HCT116 (cell line): ENCODE data around the gene TFDP1. TPM values are rescaled to one million over a fixed set of nuclear protein-coding genes. Genes with fewer than 3 reads are reported as not detected.

Source experiments
- ATAC-seq: fragments of 200-7000 bp; cut with Tn5 transposase; 2 replicates; pipeline ENCODE4 v1.9.1; 2020; ENCODE audit warnings: mild to moderate bottlenecking, moderate library complexity
- BruUV-seq: library from RNA; stranded (reverse); fragments of 400-500 nt; replicated peaks from 2 replicates; lab custom pipeline; 2021; lab: Mats Ljungman, UMichigan
- CTCF ChIA-PET: fragments of 300-600 bp; sonication (Branson Sonifier 250); formaldehyde crosslinking; loops from one replicate; lab custom pipeline; 2021; ENCODE audit warnings: antibody characterized with exemption; lab: Charles Lee
- POLR2A ChIA-PET: fragments of 300-600, 350-600 bp; sonication (Branson Sonifier 250); formaldehyde crosslinking; loops from one replicate; lab custom pipeline; 2021; ENCODE audit warnings: antibody characterized with exemption; lab: Charles Lee
- RAD21 ChIA-PET, 2 experiments: fragments of 300-600 bp; sonication (Branson Sonifier 250); formaldehyde crosslinking; loops; one replicate each; lab custom pipeline; 2023; ENCODE audit warnings: low total read pairs in 2 of 2; ENCODE audit not compliant: uncharacterized antibody in 2 of 2, unreplicated experiment in 2 of 2, low non-redundant PET in 1 of 2; lab: Charles Lee
- DNase-seq: peaks from one replicate; pipeline ENCODE4 v3.0.0-alpha.2; 2010; ENCODE audit warnings: low read depth, low spot score
- H2AFZ ChIP-seq: fragments of 200-600 bp; shearing (Covaris generic), sonication (generic); 2 replicates; pipeline ENCODE4 v1.6.1; 2017; ENCODE audit warnings: low read depth, mixed run types, mixed read lengths, antibody characterized with exemption, low read length; ENCODE audit not compliant: poor library complexity, severe bottlenecking
- H3K27ac ChIP-seq: 2 replicates; pipeline ENCODE4 v1.5.1; 2012; ENCODE audit warnings: low read depth, low read length
- H3K27me3 ChIP-seq: fragments of 200-600 bp; sonication (generic); 2 replicates; pipeline ENCODE4 v1.6.1; 2016; ENCODE audit warnings: mixed run types, low read length, mixed read lengths; ENCODE audit not compliant: insufficient read depth
- H3K36me3 ChIP-seq, 2 experiments: fragments of 200-500 bp in 1 of 2; fragments of 200-600 bp in 1 of 2; sonication (Bioruptor generic) in 1 of 2; sonication (generic) in 1 of 2; 2 replicates each; pipeline versions ENCODE4 v1.5.1 to v1.6.1; 2014 to 2016; ENCODE audit warnings: low read length in 2 of 2, inconsistent platforms in 1 of 2, mixed read lengths in 1 of 2, mixed run types in 1 of 2; ENCODE audit not compliant: insufficient read depth in 2 of 2, control insufficient read depth in 1 of 2
- H3K4me1 ChIP-seq, 2 experiments: fragments of 200-600 bp in 1 of 2; sonication (generic) in 1 of 2; 2 replicates each; pipeline versions ENCODE4 v1.5.1 to v1.6.1; 2012 to 2017; ENCODE audit warnings: low read length in 2 of 2, inconsistent platforms in 1 of 2, mild to moderate bottlenecking in 1 of 2, mixed read lengths in 1 of 2, mixed run types in 1 of 2, moderate library complexity in 1 of 2; ENCODE audit not compliant: insufficient read depth in 2 of 2, control insufficient read depth in 1 of 2
- H3K4me2 ChIP-seq: fragments of 200-600 bp; sonication (generic); 2 replicates; pipeline ENCODE4 v1.6.1; 2017; ENCODE audit warnings: mixed run types, low read length, mixed read lengths
- H3K4me3 ChIP-seq, 2 experiments: fragments of 200-600 bp in 1 of 2; sonication (generic) in 1 of 2; replicated peaks in 1 of 2; 2 replicates each; pipeline ENCODE4 v1.5.1; 2011 to 2016; ENCODE audit warnings: low read length in 2 of 2, control low read depth in 1 of 2, low read depth in 1 of 2, mild to moderate bottlenecking in 1 of 2, mixed read lengths in 1 of 2, mixed run types in 1 of 2
- H3K79me2 ChIP-seq: fragments of 200-600 bp; sonication (generic); 2 replicates; pipeline ENCODE4 v1.6.1; 2017; ENCODE audit warnings: mild to moderate bottlenecking, mixed run types, low read length, moderate library complexity, mixed read lengths; ENCODE audit not compliant: insufficient read depth
- H3K9ac ChIP-seq: fragments of 200-600 bp; sonication (generic); 2 replicates; pipeline ENCODE4 v1.6.1; 2016; ENCODE audit warnings: low read length, mixed read lengths
- H3K9me2 ChIP-seq: fragments of 200-600 bp; sonication (generic), shearing (Covaris generic); 2 replicates; pipeline ENCODE4 v1.6.1; 2017; ENCODE audit warnings: mixed run types, mild to moderate bottlenecking, moderate library complexity; ENCODE audit not compliant: insufficient read depth
- H3K9me3 ChIP-seq, 2 experiments: fragments of 200-500 bp in 1 of 2; fragments of 200-600 bp in 1 of 2; sonication (Bioruptor generic) in 1 of 2; sonication (generic) in 1 of 2; 2 replicates each; pipeline ENCODE4 v1.6.1; 2014 to 2017; ENCODE audit warnings: low read length in 2 of 2, mixed read lengths in 2 of 2, inconsistent platforms in 1 of 2, low read depth in 1 of 2, mild to moderate bottlenecking in 1 of 2, mixed run types in 1 of 2, moderate library complexity in 1 of 2; ENCODE audit not compliant: control insufficient read depth in 1 of 2, insufficient read depth in 1 of 2
- H4K20me1 ChIP-seq: fragments of 200-600 bp; sonication (generic), shearing (Covaris generic); 2 replicates; pipeline ENCODE4 v1.6.1; 2017; ENCODE audit warnings: mixed run types, mild to moderate bottlenecking, moderate library complexity; ENCODE audit not compliant: insufficient read depth
- ATF3 ChIP-seq: IDR thresholded peaks from 2 replicates; pipeline ENCODE4 v1.6.1; 2012
- CBX3 ChIP-seq: IDR thresholded peaks from 2 replicates; pipeline ENCODE4 v1.6.1; 2012; ENCODE audit warnings: low read depth
- CTCF ChIP-seq, 3 experiments: fragments of 200-600 bp in 1 of 3; sonication (generic) in 1 of 3; IDR thresholded peaks in 2 of 3; conservative IDR thresholded peaks in 1 of 3; 2 replicates each; pipeline ENCODE4 v1.5.1; 2012 to 2017; ENCODE audit warnings: low read depth in 2 of 3, low read length in 2 of 3, antibody characterized with exemption in 1 of 3, borderline replicate concordance in 1 of 3, control low read depth in 1 of 3, mild to moderate bottlenecking in 1 of 3, mixed read lengths in 1 of 3, mixed run types in 1 of 3, moderate library complexity in 1 of 3; ENCODE audit not compliant: insufficient read depth in 1 of 3
- EGR1 ChIP-seq: IDR thresholded peaks from 2 replicates; pipeline ENCODE4 v1.6.1; 2012; ENCODE audit warnings: low read depth
- ELF1 ChIP-seq: IDR thresholded peaks from 2 replicates; pipeline ENCODE4 v1.6.1; 2012; ENCODE audit warnings: low read depth, borderline replicate concordance
- EZH2 ChIP-seq: fragments of 200-600 bp; sonication (generic); IDR thresholded peaks from 2 replicates; pipeline ENCODE4 v1.6.1; 2017; ENCODE audit warnings: antibody characterized with exemption, mixed run types
- EZH2phosphoT487 ChIP-seq: fragments of 200-600 bp; IDR thresholded peaks from 2 replicates; pipeline ENCODE4 v1.6.1; 2018; ENCODE audit warnings: antibody characterized with exemption, borderline replicate concordance
- FOSL1 ChIP-seq: IDR thresholded peaks from 2 replicates; pipeline ENCODE4 v1.6.1; 2012; ENCODE audit warnings: low read depth
- MAX ChIP-seq: IDR thresholded peaks from 2 replicates; pipeline ENCODE4 v1.6.1; 2012
- POLR2A ChIP-seq: IDR thresholded peaks from 2 replicates; pipeline ENCODE4 v1.7.0; 2011; ENCODE audit warnings: borderline replicate concordance; ENCODE audit not compliant: insufficient read depth, insufficient read length; ENCODE audit errors: extremely low read depth
- POLR2AphosphoS5 ChIP-seq: IDR thresholded peaks from 2 replicates; pipeline ENCODE4 v1.6.1; 2011; ENCODE audit warnings: mild to moderate bottlenecking, low read depth, low read length, moderate library complexity
- RAD21 ChIP-seq: IDR thresholded peaks from 2 replicates; pipeline ENCODE4 v1.6.1; 2012; ENCODE audit warnings: low read depth, mild to moderate bottlenecking
- SIN3A ChIP-seq: IDR thresholded peaks from 2 replicates; pipeline ENCODE4 v1.6.1; 2012; ENCODE audit warnings: low read depth
- SP1 ChIP-seq: IDR thresholded peaks from 2 replicates; pipeline ENCODE4 v1.6.1; 2012; ENCODE audit warnings: low read depth
- SRF ChIP-seq: IDR thresholded peaks from 2 replicates; pipeline ENCODE4 v1.6.1; 2012; ENCODE audit warnings: low read depth
- YY1 ChIP-seq: IDR thresholded peaks from 2 replicates; pipeline ENCODE4 v1.6.1; 2011; ENCODE audit warnings: low read length, low read depth, moderate library complexity, mild to moderate bottlenecking; ENCODE audit not compliant: insufficient replicate concordance; ENCODE audit errors: extremely low read depth
- ZFX ChIP-seq: fragments of 450-650 bp; IDR thresholded peaks from 2 replicates; pipeline ENCODE4 v1.6.1; 2017
- ZNF274 ChIP-seq: fragments of 200-500 bp; sonication (Bioruptor generic); IDR thresholded peaks from 2 replicates; pipeline ENCODE4 v1.6.1; 2014; ENCODE audit warnings: mild to moderate bottlenecking, low read depth, low read length, inconsistent platforms
- intact Hi-C: fragments of 100-400 bp; cut with micrococcal nuclease; formaldehyde crosslinking; loops from 2 replicates; pipeline ENCODE4 v1.10.0; 2022
- total RNA-seq: library from RNA; stranded (reverse); gene quantifications from one replicate; pipeline ENCODE4 v1.2.1, GENCODE V29; 2021; ENCODE audit not compliant: unreplicated experiment
- TF ChIP-seq, protein P1 (sequence below): IDR thresholded peaks from 2 replicates; pipeline ENCODE4 v1.6.1; 2011; ENCODE audit warnings: mild to moderate bottlenecking, low read length, moderate library complexity; ENCODE audit not compliant: insufficient replicate concordance; ENCODE audit errors: extremely low read depth

The TFDP1 gene
- total RNA-seq, 1 experiment from 2014 or later: 169 TPM

GRCh38 chr13:113610266-113610665 lies 25.7 kb downstream of the TFDP1 start:
- Histone ChIP-seq H2AFZ (no peak overlapping the region), H3K36me3 (peaks cover 18 to 57% of the 10 kb centered on the region in 2 experiments; a peak in 3 of 4 replicates), H3K4me2 (no peak overlapping the region), H3K4me1 (no peaks in the 10 kb centered on the region), H3K79me2 (peaks cover 100% of the 10 kb centered on the region), H3K9me2 (no peaks in the 10 kb centered on the region), H3K9ac (no peak overlapping the region), H3K4me3 (no peak overlapping the region), H3K27me3 (no peaks in the 10 kb centered on the region), H3K27ac (no peak overlapping the region; the same call in 1 of the 2 replicates), H4K20me1 (no peaks in the 10 kb centered on the region), H3K9me3 (no peaks in the 10 kb centered on the region)
- intact Hi-C loops: no loop called here
- ChIA-PET CTCF (no interaction called here), POLR2A (no interaction called here), RAD21 (no interaction called here)
- TF ChIP-seq FOSL1 (no peak), POLR2A (no peak), ZFX (no peak), POLR2AphosphoS5 (no peak), ZNF274 (no peak), YY1 (no peak), SRF (no peak), EZH2 (no peak), MAX (no peak), RAD21 (no peak), SP1 (no peak), CBX3 (no peak), CTCF (IDR thresholded peaks at IDR 0.05 in 2 of 3, conservative IDR thresholded peaks at IDR 0.05 in 1 of 3; ENCODE audit: borderline replicate concordance in 1 of 3, insufficient read depth in 1 of 3, low read depth in 2 of 3, low read length in 2 of 3) (no peak), EGR1 (no peak), ATF3 (no peak), SIN3A (no peak), ELF1 (no peak), EZH2phosphoT487 (no peak)
- TF ChIP-seq, protein P1, sequence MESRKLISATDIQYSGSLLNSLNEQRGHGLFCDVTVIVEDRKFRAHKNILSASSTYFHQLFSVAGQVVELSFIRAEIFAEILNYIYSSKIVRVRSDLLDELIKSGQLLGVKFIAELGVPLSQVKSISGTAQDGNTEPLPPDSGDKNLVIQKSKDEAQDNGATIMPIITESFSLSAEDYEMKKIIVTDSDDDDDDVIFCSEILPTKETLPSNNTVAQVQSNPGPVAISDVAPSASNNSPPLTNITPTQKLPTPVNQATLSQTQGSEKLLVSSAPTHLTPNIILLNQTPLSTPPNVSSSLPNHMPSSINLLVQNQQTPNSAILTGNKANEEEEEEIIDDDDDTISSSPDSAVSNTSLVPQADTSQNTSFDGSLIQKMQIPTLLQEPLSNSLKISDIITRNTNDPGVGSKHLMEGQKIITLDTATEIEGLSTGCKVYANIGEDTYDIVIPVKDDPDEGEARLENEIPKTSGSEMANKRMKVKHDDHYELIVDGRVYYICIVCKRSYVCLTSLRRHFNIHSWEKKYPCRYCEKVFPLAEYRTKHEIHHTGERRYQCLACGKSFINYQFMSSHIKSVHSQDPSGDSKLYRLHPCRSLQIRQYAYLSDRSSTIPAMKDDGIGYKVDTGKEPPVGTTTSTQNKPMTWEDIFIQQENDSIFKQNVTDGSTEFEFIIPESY: no peak
- no TSS peak for BruUV-seq
- DNase-seq: no peak
- ATAC-seq: no peak
